Measurements from ENCODE around the gene SPTA1.
"Not testable (repeated sequence)": the region's sequence is repeated elsewhere in the genome, so short reads cannot be mapped to it uniquely, and the experiment has no call there.

GRCh38 chr1:158688343-158688742 is 1.8 kb upstream of the SPTA1 start:
- TF ChIP-seq EZH2phosphoT487 (IDR thresholded peaks at IDR 0.05; ENCODE audit: low read length); CTCF (IDR thresholded peaks at IDR 0.05; ENCODE audit: low read length); EZH2 (optimal IDR thresholded peaks at IDR 0.05; ENCODE audit: low read depth, low read length): not testable (repeated sequence)
